ENCODE results near the gene SFRP4. TPM values are rescaled to one million over a fixed set of nuclear protein-coding genes. Genes with fewer than 3 reads are reported as not detected.

The SFRP4 gene
- total and polyA plus RNA-seq, 10 of the 15 experiments (the other 5 are each of a cell fraction or from before 2014, with no cell fraction given): 0.02 to 0.15 (median 0.14) TPM; not detected in 7

DNA sequence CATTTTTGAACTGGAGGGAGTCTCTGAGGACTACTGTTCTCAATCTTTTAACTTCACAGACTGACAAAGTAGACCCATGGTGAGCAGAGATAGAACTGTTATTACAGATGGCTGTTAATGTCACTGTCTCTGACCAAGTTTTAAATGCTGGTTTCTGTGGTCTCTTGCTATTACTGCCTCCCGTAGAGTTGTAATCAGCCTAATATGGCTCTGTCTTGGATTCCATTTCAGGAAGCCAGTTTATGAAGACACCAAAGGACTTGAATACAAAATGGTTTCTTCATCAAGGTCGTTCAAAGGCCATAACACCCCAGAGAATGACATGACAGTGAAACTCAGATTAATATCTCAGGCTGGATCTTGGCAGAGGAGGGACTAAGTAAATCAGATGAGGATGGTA is 3.9 kb downstream of the SFRP4 start:
- no peaks in the 10 kb centered on the region for H3K9me3 ChIP-seq (replicated peaks; ENCODE audit: control insufficient read depth, insufficient read depth, low read length)
- no peak overlapping the region for H3K4me2 ChIP-seq (ENCODE audit: control insufficient read depth, insufficient read depth)
- DNase-seq (ENCODE audit: low read depth, low spot score) (no peak), FAIRE-seq (no peak), ATAC-seq (peak; percentile 4; the same call in 2 of the 3 replicates)
- H3K4me1 ChIP-seq (ENCODE audit: control insufficient read depth, insufficient read depth, low read length): peaks cover 8% of the 10 kb centered on the region
- H3K9ac ChIP-seq (ENCODE audit: control insufficient read depth, insufficient read depth, low read length): no peak overlapping the region
- WGBS (ENCODE audit: insufficient coverage, insufficient replicate concordance, low lambda C conversion rate, missing lambda C conversion rate): 3% methylated on average over 2 of the region's 2 CpGs
- H3K4me3 ChIP-seq: no peak overlapping the region
- H4K20me1 ChIP-seq (ENCODE audit: control insufficient read depth, insufficient read depth): no peaks in the 10 kb centered on the region
- H3K79me2 ChIP-seq (ENCODE audit: control insufficient read depth, insufficient read depth, low read length): no peaks in the 10 kb centered on the region
- H3K27me3 ChIP-seq (replicated peaks in 1 of 2; ENCODE audit: control insufficient read depth in 2 of 2, insufficient read depth in 2 of 2, low read length in 1 of 2): peaks cover 2 to 4% of the 10 kb centered on the region in 2 experiments; a peak in 3 of 4 replicates
- ChIA-PET RAD21 (ENCODE audit: unreplicated experiment) (interaction anchor here (0.8 to 1.4 kb wide), 3 partner anchors 11 to 197 kb away, joined by 3 to 4 read pairs (median 3); no protein-coding TSS in a partner anchor), CTCF (interaction anchor here (1.1 to 3.9 kb wide), 7 partner anchors 10 to 409 kb away, joined by 3 to 29 read pairs (median 4); no protein-coding TSS in a partner anchor), SMC1A (ENCODE audit: uncharacterized antibody, unreplicated experiment) (interaction anchor here (0.7 to 3.5 kb wide), 10 partner anchors 9 to 304 kb away, joined by 3 to 13 read pairs (median 4); no protein-coding TSS in a partner anchor), POLR2A (no interaction called here)
- TF ChIP-seq YY1 (IDR thresholded peaks at IDR 0.05; ENCODE audit: low read depth, low read length) (peak; percentile 61; the same call in 1 of the 2 replicates), KAT2A (conservative IDR thresholded peaks at IDR 0.05; ENCODE audit: control insufficient read depth, low read depth, low read length) (no peak), DPF2 (IDR thresholded peaks at IDR 0.05) (no peak), SP1 (IDR thresholded peaks at IDR 0.05; ENCODE audit: low read depth, low read length) (no peak), PAX5 (IDR thresholded peaks at IDR 0.05; ENCODE audit: borderline replicate concordance, low read depth, low read length) (no peak), CREM (IDR thresholded peaks at IDR 0.05; ENCODE audit: low read depth) (no peak)
- H3K27ac ChIP-seq (ENCODE audit: control insufficient read depth, insufficient read depth): no peak overlapping the region
- no peaks in the 10 kb centered on the region for H3K36me3 ChIP-seq (ENCODE audit: control insufficient read depth in 2 of 2, insufficient read depth in 2 of 2, low read length in 1 of 2)
- intact Hi-C loops (cut with micrococcal nuclease; ENCODE audit: unreplicated experiment): no loop called here
- in situ Hi-C loops (cut with MboI): loop anchor here (5.0 kb wide), 1 partner anchor 425 kb away; no protein-coding TSS in a partner anchor
- peak overlapping the region; percentile 21 for H2AFZ ChIP-seq (ENCODE audit: control insufficient read depth, low read depth, low read length)
- no TSS peak for BruUV-seq (replicated peaks)

DNA sequence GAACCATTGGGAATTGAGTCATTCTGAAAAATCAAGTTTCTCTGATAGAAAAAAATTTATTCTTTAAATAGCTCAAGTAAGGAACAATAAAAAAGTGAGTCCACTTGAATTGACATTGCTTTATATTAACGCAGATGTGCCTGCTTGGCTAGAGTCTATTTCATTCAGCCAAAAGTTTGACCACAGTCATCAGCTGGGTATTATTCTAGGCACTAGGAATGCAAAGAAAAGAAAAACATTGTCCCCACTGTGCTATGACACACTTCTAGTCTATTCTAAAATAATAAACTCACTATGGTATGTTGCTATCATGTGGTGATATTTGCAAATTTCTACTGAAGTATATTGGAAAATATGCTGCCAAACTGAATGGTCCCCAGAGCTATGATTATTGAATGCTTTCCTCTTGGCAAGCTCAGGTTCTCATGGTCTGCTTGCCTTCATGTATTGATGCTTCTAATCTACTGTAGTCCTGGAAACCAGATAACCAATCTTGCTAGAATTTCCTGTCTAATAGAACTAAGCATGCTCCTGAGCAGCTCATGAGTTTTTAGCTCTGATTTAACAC is 8.3 kb downstream of the SFRP4 start:
- no TSS peak for BruUV-seq (replicated peaks)
- no peak for ATAC-seq
- ChIA-PET POLR2A (no interaction called here), SMC1A (ENCODE audit: uncharacterized antibody, unreplicated experiment) (interaction anchor here (1.0 to 9.5 kb wide), 6 partner anchors 9 to 411 kb away, joined by 3 to 82 read pairs (median 3); partner anchors contain the start of genes EPDR1 and SFRP4), RAD21 (ENCODE audit: unreplicated experiment) (interaction anchor here (0.7 to 1.2 kb wide), 3 partner anchors 9 to 81 kb away, joined by 3 to 5 read pairs (median 3); partner anchors contain the start of gene SFRP4), CTCF (interaction anchor here (0.7 to 3.7 kb wide), 6 partner anchors 9 to 427 kb away, joined by 3 to 26 read pairs (median 9); partner anchors contain the start of genes EPDR1 and SFRP4)
- no peak for TF ChIP-seq SREBF2 (IDR thresholded peaks at IDR 0.05; ENCODE audit: low read length)
- no peak for TF ChIP-seq POLR2AphosphoS2 (IDR thresholded peaks at IDR 0.05; ENCODE audit: low read depth, low read length)
- TF ChIP-seq YY1 (IDR thresholded peaks at IDR 0.05; ENCODE audit: low read depth, low read length): no peak
- TF ChIP-seq MEF2B (IDR thresholded peaks at IDR 0.05; ENCODE audit: partially characterized antibody, poor library complexity, severe bottlenecking): no peak
- TF ChIP-seq, protein P1, sequence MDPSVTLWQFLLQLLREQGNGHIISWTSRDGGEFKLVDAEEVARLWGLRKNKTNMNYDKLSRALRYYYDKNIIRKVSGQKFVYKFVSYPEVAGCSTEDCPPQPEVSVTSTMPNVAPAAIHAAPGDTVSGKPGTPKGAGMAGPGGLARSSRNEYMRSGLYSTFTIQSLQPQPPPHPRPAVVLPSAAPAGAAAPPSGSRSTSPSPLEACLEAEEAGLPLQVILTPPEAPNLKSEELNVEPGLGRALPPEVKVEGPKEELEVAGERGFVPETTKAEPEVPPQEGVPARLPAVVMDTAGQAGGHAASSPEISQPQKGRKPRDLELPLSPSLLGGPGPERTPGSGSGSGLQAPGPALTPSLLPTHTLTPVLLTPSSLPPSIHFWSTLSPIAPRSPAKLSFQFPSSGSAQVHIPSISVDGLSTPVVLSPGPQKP (IDR thresholded peaks at IDR 0.05; ENCODE audit: low read depth, low read length): no peak
- no peak for TF ChIP-seq RELA (IDR thresholded peaks at IDR 0.05; ENCODE audit: borderline replicate concordance, partially characterized antibody)
- TF ChIP-seq IKZF2 (IDR thresholded peaks at IDR 0.05): no peak
- no peak for TF ChIP-seq SIN3A (IDR thresholded peaks at IDR 0.05; ENCODE audit: low read depth, low read length)
- no peak for TF ChIP-seq KAT2A (conservative IDR thresholded peaks at IDR 0.05; ENCODE audit: control insufficient read depth, low read depth, low read length)
- no peak for TF ChIP-seq RB1 (IDR thresholded peaks at IDR 0.05; ENCODE audit: borderline replicate concordance)
- no peak for TF ChIP-seq BCL11A (IDR thresholded peaks at IDR 0.05; ENCODE audit: low read depth, low read length)
- no peak for TF ChIP-seq RAD21 (IDR thresholded peaks at IDR 0.05; ENCODE audit: insufficient read depth, low read depth, low read length)
- Histone ChIP-seq H3K9me3 (replicated peaks; ENCODE audit: control insufficient read depth, insufficient read depth, low read length) (no peaks in the 10 kb centered on the region), H3K27ac (ENCODE audit: control insufficient read depth, insufficient read depth) (no peak overlapping the region), H3K4me1 (ENCODE audit: control insufficient read depth, insufficient read depth, low read length) (no peaks in the 10 kb centered on the region), H3K4me3 (no peak overlapping the region), H3K36me3 (ENCODE audit: control insufficient read depth in 2 of 2, insufficient read depth in 2 of 2, low read length in 1 of 2) (no peaks in the 10 kb centered on the region), H3K27me3 (replicated peaks in 1 of 2; ENCODE audit: control insufficient read depth in 2 of 2, insufficient read depth in 2 of 2, low read length in 1 of 2) (peaks cover under 1 to 2% of the 10 kb centered on the region in 2 experiments; a peak in 1 of 4 replicates), H3K9ac (ENCODE audit: control insufficient read depth, insufficient read depth, low read length) (no peak overlapping the region), H4K20me1 (ENCODE audit: control insufficient read depth, insufficient read depth) (no peaks in the 10 kb centered on the region), H3K79me2 (ENCODE audit: control insufficient read depth, insufficient read depth, low read length) (no peaks in the 10 kb centered on the region), H3K4me2 (ENCODE audit: control insufficient read depth, insufficient read depth) (no peak overlapping the region), H2AFZ (ENCODE audit: control insufficient read depth, low read depth, low read length) (no peak overlapping the region)
- 43% methylated on average over 1 of the region's 1 CpG for WGBS (ENCODE audit: insufficient coverage, insufficient replicate concordance, low lambda C conversion rate, missing lambda C conversion rate)
- in situ Hi-C loops (cut with MboI): no loop called here
- intact Hi-C loops (cut with micrococcal nuclease; ENCODE audit: unreplicated experiment): no loop called here
- no peak for FAIRE-seq
- no peak for DNase-seq (ENCODE audit: low read depth, low spot score)

All from GM12878 (cell line).